Keratinocyte (primary cell): ENCODE measurements around the gene AHNAK. TPM values are rescaled to one million over a fixed set of nuclear protein-coding genes. Genes with fewer than 3 reads are reported as not detected.

ENCODE experiments used
- DNase-seq: peaks from one replicate; pipeline ENCODE4 v3.0.0-alpha.2; 2011; ENCODE audit warnings: low read depth, missing footprints, low spot score
- FAIRE-seq: peaks from 2 replicates; lab custom pipeline; 2011; peaks lifted over from hg19 to GRCh38; lab: Jason Lieb, UNC
- H2AFZ ChIP-seq: 2 replicates; pipeline ENCODE4 v1.6.0; 2012; ENCODE audit warnings: low read length, control low read depth, inconsistent platforms; ENCODE audit not compliant: control insufficient read depth
- H3K27ac ChIP-seq: 2 replicates; pipeline ENCODE4 v1.5.1; 2011; ENCODE audit warnings: low read length; ENCODE audit not compliant: control insufficient read depth, insufficient read depth
- H3K27me3 ChIP-seq: 3 replicates; pipeline ENCODE4 v1.6.0; 2011; ENCODE audit warnings: low read length; ENCODE audit not compliant: control insufficient read depth, insufficient read depth; ENCODE audit errors: extremely low read depth
- H3K36me3 ChIP-seq, 2 experiments: 2 replicates in 1 of 2; 3 replicates in 1 of 2; pipeline ENCODE4 v1.5.1; 2011; ENCODE audit warnings: low read length in 2 of 2, mild to moderate bottlenecking in 1 of 2; ENCODE audit not compliant: control insufficient read depth in 2 of 2, insufficient read depth in 2 of 2; ENCODE audit errors: extremely low read depth in 1 of 2
- H3K4me1 ChIP-seq: 3 replicates; pipeline ENCODE4 v1.5.1; 2011; ENCODE audit warnings: low read length; ENCODE audit not compliant: control insufficient read depth, insufficient read depth; ENCODE audit errors: extremely low read depth
- H3K4me2 ChIP-seq: 3 replicates; pipeline ENCODE4 v1.6.0; 2011; ENCODE audit warnings: low read depth, low read length; ENCODE audit not compliant: control insufficient read depth, insufficient read depth; ENCODE audit errors: extremely low read depth
- H3K4me3 ChIP-seq, 3 experiments: fragments of 200-600 bp in 1 of 3; sonication (generic) in 1 of 3; 2 replicates in 2 of 3; 3 replicates in 1 of 3; pipeline ENCODE4 v1.5.1; 2011 to 2016; ENCODE audit warnings: low read length in 3 of 3, mild to moderate bottlenecking in 3 of 3, control low read depth in 2 of 3, inconsistent platforms in 1 of 3, low read depth in 1 of 3, mixed read lengths in 1 of 3, mixed run types in 1 of 3, moderate library complexity in 1 of 3; ENCODE audit not compliant: control insufficient read depth in 2 of 3, insufficient read depth in 2 of 3; ENCODE audit errors: extremely low read depth in 1 of 3
- H3K79me2 ChIP-seq: 2 replicates; pipeline ENCODE4 v1.6.0; 2012; ENCODE audit warnings: low read length; ENCODE audit not compliant: control insufficient read depth, insufficient read depth
- H3K9ac ChIP-seq: 3 replicates; pipeline ENCODE4 v1.6.0; 2011; ENCODE audit warnings: low read length; ENCODE audit not compliant: control insufficient read depth, insufficient read depth; ENCODE audit errors: extremely low read depth
- H3K9me1 ChIP-seq: 3 replicates; pipeline ENCODE4 v1.6.0; 2011; ENCODE audit warnings: low read length; ENCODE audit not compliant: control insufficient read depth, insufficient read depth; ENCODE audit errors: extremely low read depth
- H3K9me3 ChIP-seq: 2 replicates; pipeline ENCODE4 v1.5.1; 2012; ENCODE audit warnings: low read depth, low read length; ENCODE audit not compliant: control insufficient read depth
- H4K20me1 ChIP-seq: 3 replicates; pipeline ENCODE4 v1.6.0; 2011; ENCODE audit warnings: low read length; ENCODE audit not compliant: control insufficient read depth, insufficient read depth; ENCODE audit errors: extremely low read depth
- CTCF ChIP-seq, 3 experiments: IDR thresholded peaks in 1 of 3; conservative IDR thresholded peaks in 1 of 3; optimal IDR thresholded peaks in 1 of 3; 2 replicates in 2 of 3; 3 replicates in 1 of 3; pipeline versions ENCODE3 to v1.5.1; 2011; ENCODE audit warnings: low read length in 3 of 3, mild to moderate bottlenecking in 3 of 3, moderate library complexity in 2 of 3, control low read depth in 1 of 3, inconsistent platforms in 1 of 3; ENCODE audit not compliant: insufficient read depth in 2 of 3; ENCODE audit errors: extremely low read depth in 1 of 3
- EZH2 ChIP-seq: IDR thresholded peaks from one replicate; pipeline ENCODE4 v1.6.1; 2012; ENCODE audit warnings: inconsistent platforms, mild to moderate bottlenecking, low read length, moderate library complexity
- dilution Hi-C: fragments of 300-500 bp; cut with MboI; formaldehyde crosslinking; loops from one replicate; pipeline ENCODE4 v1.7.0; 2020; ENCODE audit warnings: low sequenced_read_pairs; ENCODE audit not compliant: extremely low pct_ligation_motif_present
- polyA plus RNA-seq, 5 experiments: library from polyadenylated mRNA; depleted of rRNA in 3 of 5; stranded (reverse) in 3 of 5; stranded (forward) in 1 of 5; unstranded in 1 of 5; fragments of >200 nt; gene quantifications; 1 replicate in 1 of 5; 2 replicates in 3 of 5; 3 replicates in 1 of 5; pipeline versions ENCODE4 v1.2.1 to v1.2.3, GENCODE V29; 2011 to 2012; ENCODE audit warnings: missing spikeins in 2 of 5, low read depth in 1 of 5, low replicate concordance in 1 of 5

The AHNAK gene
- polyA plus RNA-seq, 1 donor (not counting 4 experiments of a cell fraction or from before 2014, with no cell fraction given), result 220 TPM

GRCh38 chr11:62494246-62494645 lies 52.4 kb downstream of the AHNAK start:
- Histone ChIP-seq H2AFZ (no peak overlapping the region), H3K36me3 (no peaks in the 10 kb centered on the region), H3K4me1 (peaks cover 16% of the 10 kb centered on the region), H3K9me3 (no peaks in the 10 kb centered on the region), H3K27me3 (no peaks in the 10 kb centered on the region), H3K27ac (no peak overlapping the region), H3K9ac (no peak overlapping the region), H3K4me2 (no peak overlapping the region), H3K4me3 (no peak overlapping the region), H4K20me1 (no peaks in the 10 kb centered on the region), H3K9me1 (peaks cover 2% of the 10 kb centered on the region), H3K79me2 (no peaks in the 10 kb centered on the region)
- no peak for FAIRE-seq
- dilution Hi-C loops, result no loop called here
- TF ChIP-seq CTCF (optimal IDR thresholded peaks at IDR 0.05 in 1 of 3, IDR thresholded peaks at IDR 0.05 in 1 of 3, conservative IDR thresholded peaks at IDR 0.05 in 1 of 3; ENCODE audit: extremely low read depth in 1 of 3, insufficient read depth in 2 of 3, low read length in 3 of 3), result no peak
- TF ChIP-seq EZH2, result no peak
- DNase-seq, result no peak

GRCh38 chr11:62493801-62494200 lies 52.8 kb downstream of the AHNAK start:
- peaks cover 11% of the 10 kb centered on the region for H3K4me1 ChIP-seq
- no peaks in the 10 kb centered on the region for H3K36me3 ChIP-seq
- no peak overlapping the region for H2AFZ ChIP-seq
- H3K9me3 ChIP-seq, result no peaks in the 10 kb centered on the region
- DNase-seq (no peak), FAIRE-seq (no peak)
- peaks cover 2% of the 10 kb centered on the region for H3K9me1 ChIP-seq
- H3K79me2 ChIP-seq, result no peaks in the 10 kb centered on the region
- no peak overlapping the region for H3K4me3 ChIP-seq
- TF ChIP-seq CTCF (optimal IDR thresholded peaks at IDR 0.05 in 1 of 3, IDR thresholded peaks at IDR 0.05 in 1 of 3, conservative IDR thresholded peaks at IDR 0.05 in 1 of 3; ENCODE audit: extremely low read depth in 1 of 3, insufficient read depth in 2 of 3, low read length in 3 of 3), result no peak
- TF ChIP-seq EZH2, result no peak
- dilution Hi-C loops, result no loop called here
- no peak overlapping the region for H3K4me2 ChIP-seq
- H4K20me1 ChIP-seq, result no peaks in the 10 kb centered on the region
- H3K9ac ChIP-seq, result no peak overlapping the region
- H3K27ac ChIP-seq, result no peak overlapping the region
- no peaks in the 10 kb centered on the region for H3K27me3 ChIP-seq
